H9 (cell line): ENCODE data around the gene CHL1. TPM values are rescaled to one million over a fixed set of nuclear protein-coding genes. Genes with fewer than 3 reads are reported as not detected.

ENCODE experiments used
- DNase-seq: peaks from one replicate; pipeline ENCODE4 v3.0.0-alpha.2; 2017
- H2AFZ ChIP-seq: one replicate; pipeline ENCODE4 v1.6.1; 2013; ENCODE audit warnings: mild to moderate bottlenecking, low read length, control low read depth, moderate library complexity
- H2AK5ac ChIP-seq: 2 replicates; pipeline ENCODE4 v1.6.1; 2013; ENCODE audit warnings: low read length, control low read depth, mixed read lengths; ENCODE audit not compliant: insufficient read length
- H2BK120ac ChIP-seq: one replicate; pipeline ENCODE4 v1.6.1; 2013; ENCODE audit warnings: low read depth, mild to moderate bottlenecking, low read length, control low read depth, inconsistent platforms; ENCODE audit not compliant: poor library complexity, severe bottlenecking
- H2BK12ac ChIP-seq: 2 replicates; pipeline ENCODE4 v1.6.1; 2013; ENCODE audit warnings: low read length, control low read depth, mixed read lengths, low read depth; ENCODE audit not compliant: insufficient read length
- H2BK15ac ChIP-seq: 2 replicates; pipeline ENCODE4 v1.6.1; 2013; ENCODE audit warnings: low read depth, low read length, control low read depth
- H2BK20ac ChIP-seq: one replicate; pipeline ENCODE4 v1.6.1; 2013; ENCODE audit warnings: low read depth, mild to moderate bottlenecking, low read length, control low read depth, inconsistent platforms; ENCODE audit not compliant: poor library complexity, severe bottlenecking
- H2BK5ac ChIP-seq: 2 replicates; pipeline ENCODE4 v1.6.1; 2013; ENCODE audit warnings: low read length, control low read depth, mixed read lengths; ENCODE audit not compliant: insufficient read length
- H3K14ac ChIP-seq: 2 replicates; pipeline ENCODE4 v1.6.1; 2013; ENCODE audit warnings: low read length, control low read depth; ENCODE audit not compliant: insufficient read depth
- H3K18ac ChIP-seq: 2 replicates; pipeline ENCODE4 v1.6.1; 2013; ENCODE audit warnings: low read depth, mild to moderate bottlenecking, mixed read lengths, low read length, control low read depth; ENCODE audit not compliant: insufficient read length
- H3K23ac ChIP-seq: 2 replicates; pipeline ENCODE4 v1.6.1; 2013; ENCODE audit warnings: low read length, control low read depth, mixed read lengths, low read depth; ENCODE audit not compliant: insufficient read length
- H3K23me2 ChIP-seq: 2 replicates; pipeline ENCODE4 v1.6.1; 2013; ENCODE audit warnings: low read depth, mild to moderate bottlenecking, mixed read lengths, low read length, control low read depth; ENCODE audit not compliant: insufficient read length, poor library complexity, severe bottlenecking
- H3K27ac ChIP-seq: 2 replicates; pipeline ENCODE4 v1.5.1; 2013; ENCODE audit warnings: low read length, control low read depth, mixed read lengths, low read depth; ENCODE audit not compliant: insufficient read length
- H3K27me3 ChIP-seq: 2 replicates; pipeline ENCODE4 v1.6.1; 2013; ENCODE audit warnings: low read length, control low read depth, inconsistent platforms; ENCODE audit not compliant: insufficient read depth
- H3K4ac ChIP-seq: 2 replicates; pipeline ENCODE4 v1.6.1; 2013; ENCODE audit warnings: low read depth, mild to moderate bottlenecking, control low read depth, inconsistent platforms, low read length, moderate library complexity
- H3K4me1 ChIP-seq: 2 replicates; pipeline ENCODE4 v1.6.1; 2013; ENCODE audit warnings: low read length, control low read depth, inconsistent platforms; ENCODE audit not compliant: insufficient read depth
- H3K4me2 ChIP-seq: 2 replicates; pipeline ENCODE4 v1.6.1; 2013; ENCODE audit warnings: low read length, control low read depth, mixed read lengths; ENCODE audit not compliant: insufficient read length, insufficient read depth
- H3K56ac ChIP-seq: 2 replicates; pipeline ENCODE4 v1.6.1; 2013; ENCODE audit warnings: low read depth, mild to moderate bottlenecking, mixed read lengths, low read length, control low read depth; ENCODE audit not compliant: insufficient read length
- H3K79me1 ChIP-seq: 2 replicates; pipeline ENCODE4 v1.6.1; 2013; ENCODE audit warnings: low read depth, mild to moderate bottlenecking, moderate library complexity, low read length, control low read depth, inconsistent platforms; ENCODE audit not compliant: insufficient read depth, poor library complexity, severe bottlenecking
- H3K79me2 ChIP-seq: 2 replicates; pipeline ENCODE4 v1.6.1; 2013; ENCODE audit warnings: low read length, control low read depth, inconsistent platforms; ENCODE audit not compliant: insufficient read depth
- H3K9ac ChIP-seq: 2 replicates; pipeline ENCODE4 v1.6.1; 2013; ENCODE audit warnings: low read length, control low read depth, mixed read lengths; ENCODE audit not compliant: insufficient read length; ENCODE audit errors: extremely low read depth
- H3K9me3 ChIP-seq: one replicate; pipeline ENCODE4 v1.6.1; 2013; ENCODE audit warnings: low read depth, low read length, inconsistent platforms; ENCODE audit not compliant: control insufficient read depth
- H3T11ph ChIP-seq: one replicate; pipeline ENCODE4 v1.6.1; 2013; ENCODE audit warnings: mild to moderate bottlenecking, low read length, control low read depth, inconsistent platforms
- H4K20me1 ChIP-seq: one replicate; pipeline ENCODE4 v1.6.1; 2013; ENCODE audit not compliant: control insufficient read depth, insufficient read length, insufficient read depth
- H4K5ac ChIP-seq: 2 replicates; pipeline ENCODE4 v1.6.1; 2013; ENCODE audit warnings: low read depth, mild to moderate bottlenecking, mixed read lengths, low read length, control low read depth; ENCODE audit not compliant: insufficient read length
- H4K8ac ChIP-seq: replicated peaks from 2 replicates; pipeline ENCODE4 v1.6.1; 2013; ENCODE audit warnings: low read length, control low read depth, mixed read lengths, low read depth; ENCODE audit not compliant: insufficient read length
- H4K91ac ChIP-seq: 2 replicates; pipeline ENCODE4 v1.6.1; 2013; ENCODE audit warnings: low read depth, mild to moderate bottlenecking, moderate library complexity, mixed read lengths, low read length, control low read depth; ENCODE audit not compliant: insufficient read length
- H3K27ac Mint-ChIP-seq, 3 experiments: 2 replicates in 2 of 3; 3 replicates in 1 of 3; pipeline ENCODE4 v1.8.0; 2020 to 2021; ENCODE audit warnings: mixed read lengths in 3 of 3, mild to moderate bottlenecking in 1 of 3, moderate library complexity in 1 of 3
- H3K27me3 Mint-ChIP-seq: 2 replicates; pipeline ENCODE4 v1.8.0; 2021; ENCODE audit warnings: low read depth, mild to moderate bottlenecking, moderate library complexity, mixed read lengths
- H3K36me3 Mint-ChIP-seq, 3 experiments: 2 replicates in 2 of 3; 3 replicates in 1 of 3; pipeline ENCODE4 v1.8.0; 2020 to 2021; ENCODE audit warnings: low read depth in 3 of 3, mixed read lengths in 3 of 3; ENCODE audit not compliant: insufficient read depth in 1 of 3
- H3K4me1 Mint-ChIP-seq, 2 experiments: 2 replicates each; pipeline ENCODE4 v1.8.0; 2020; ENCODE audit warnings: mixed read lengths in 2 of 2
- H3K4me3 Mint-ChIP-seq, 2 experiments: 2 replicates in 1 of 2; 3 replicates in 1 of 2; pipeline ENCODE4 v1.8.0; 2020 to 2021; ENCODE audit warnings: mild to moderate bottlenecking in 2 of 2, mixed read lengths in 2 of 2, moderate library complexity in 1 of 2
- H3K9me3 Mint-ChIP-seq, 2 experiments: 2 replicates in 1 of 2; 3 replicates in 1 of 2; pipeline ENCODE4 v1.8.0; 2020; ENCODE audit warnings: mild to moderate bottlenecking in 2 of 2, mixed read lengths in 2 of 2, moderate library complexity in 1 of 2
- CTCF ChIP-seq: fragments of 200-600 bp; sonication (generic); conservative IDR thresholded peaks from 3 replicates; pipeline ENCODE4 v1.8.0; 2021; ENCODE audit warnings: antibody characterized with exemption, mild to moderate bottlenecking
- WGBS: extraction: QIAGEN DNeasy Blood & Tissue Kit; methylation state at CpG from one replicate; pipeline ENCODE4 v1.1.7; 2013; ENCODE audit warnings: missing lambda C conversion rate, low lambda C conversion rate, mixed read lengths; ENCODE audit not compliant: insufficient read length; ENCODE audit errors: extremely low coverage; 5-methylcytosine and 5-hydroxymethylcytosine counted together
- total RNA-seq: library from RNA; stranded (reverse); gene quantifications from 2 replicates; pipeline ENCODE4 v1.2.1, GENCODE V29; 2021

Gene CHL1
- total RNA-seq, 1 experiment from 2014 or later: not detected

GRCh38 chr3:280681-281080 is 84.1 kb downstream of the CHL1 start:
- TF ChIP-seq CTCF: no peak
- Mint-ChIP-seq H3K27me3 (no peaks in the 10 kb centered on the region; the same call in 1 of the 2 replicates), H3K9me3 (no peaks in the 10 kb centered on the region)

More at GRCh38 chr3:280681-281080, 84.1 kb downstream of the CHL1 start:
- H3K9ac ChIP-seq: no peak overlapping the region
- H3K14ac ChIP-seq: no peak overlapping the region
- H3K23ac ChIP-seq: no peak overlapping the region
- H3K4ac ChIP-seq: no peak overlapping the region
- no peaks in the 10 kb centered on the region for H3K4me1 ChIP-seq
- H3K79me2 ChIP-seq: no peaks in the 10 kb centered on the region
- no peak overlapping the region for H3K4me3 Mint-ChIP-seq
- no CpG with 5 or more reads among the region's 2 CpGs for WGBS
- H3K23me2 ChIP-seq: no peaks in the 10 kb centered on the region
- no peak overlapping the region for H2AK5ac ChIP-seq
- H3K9me3 ChIP-seq: no peaks in the 10 kb centered on the region
- H3T11ph ChIP-seq: no peak overlapping the region
- H3K27ac ChIP-seq: no peak overlapping the region
- no peak for DNase-seq
- no peak overlapping the region for H4K91ac ChIP-seq
- no peak overlapping the region for H2AFZ ChIP-seq
- no peak overlapping the region for H4K8ac ChIP-seq
- no peak overlapping the region for H3K56ac ChIP-seq
- H3K27me3 ChIP-seq: no peaks in the 10 kb centered on the region
- no peak overlapping the region for H2BK5ac ChIP-seq
- no peaks in the 10 kb centered on the region for H3K4me1 Mint-ChIP-seq
- H2BK12ac ChIP-seq: no peak overlapping the region
- H4K20me1 ChIP-seq: no peaks in the 10 kb centered on the region
- H2BK20ac ChIP-seq: no peak overlapping the region
- H3K4me2 ChIP-seq: no peak overlapping the region
- no peaks in the 10 kb centered on the region for H3K79me1 ChIP-seq
- H3K18ac ChIP-seq: no peak overlapping the region
- no peak overlapping the region for H2BK15ac ChIP-seq
- H4K5ac ChIP-seq: no peak overlapping the region
- no peak overlapping the region for H2BK120ac ChIP-seq
- no peak overlapping the region for H3K27ac Mint-ChIP-seq
- no peaks in the 10 kb centered on the region for H3K36me3 Mint-ChIP-seq
